ENCODE results near the gene TMEM86B. TPM values are rescaled to one million over a fixed set of nuclear protein-coding genes. Genes with fewer than 3 reads are reported as not detected.

Gene TMEM86B
- total RNA-seq, 1 experiment from 2014 or later, result 14.2 TPM

GRCh38 chr19:55265723-55266386, 37.3 kb upstream of the TMEM86B start:
- intact Hi-C loops (cut with micrococcal nuclease; ENCODE audit: unreplicated experiment), result no loop called here

GRCh38 chr19:55265173-55265572, 36.6 kb upstream of the TMEM86B start:
- POLR2A ChIA-PET, result no interaction called here

More at GRCh38 chr19:55265723-55266386, 37.3 kb upstream of the TMEM86B start:
- no peak for ATAC-seq
- Histone ChIP-seq H3K27me3 (ENCODE audit: control insufficient read depth, insufficient read depth, low read length) (no peaks in the 10 kb centered on the region), H3K4me1 (ENCODE audit: control insufficient read depth, insufficient read depth, low read length) (no peaks in the 10 kb centered on the region), H3K36me3 (ENCODE audit: control insufficient read depth, insufficient read depth, low read length) (no peaks in the 10 kb centered on the region), H3K27ac (ENCODE audit: low read length) (no peak overlapping the region), H3K4me3 (ENCODE audit: low read depth in 2 of 2, low read length in 2 of 2) (no peak overlapping the region), H3K9me3 (ENCODE audit: control insufficient read depth, insufficient read depth, low read depth, low read length) (no peaks in the 10 kb centered on the region)
- no TSS peak for BruUV-seq (replicated peaks)
- CTCF ChIA-PET, result no interaction called here
- TF ChIP-seq, protein P1, sequence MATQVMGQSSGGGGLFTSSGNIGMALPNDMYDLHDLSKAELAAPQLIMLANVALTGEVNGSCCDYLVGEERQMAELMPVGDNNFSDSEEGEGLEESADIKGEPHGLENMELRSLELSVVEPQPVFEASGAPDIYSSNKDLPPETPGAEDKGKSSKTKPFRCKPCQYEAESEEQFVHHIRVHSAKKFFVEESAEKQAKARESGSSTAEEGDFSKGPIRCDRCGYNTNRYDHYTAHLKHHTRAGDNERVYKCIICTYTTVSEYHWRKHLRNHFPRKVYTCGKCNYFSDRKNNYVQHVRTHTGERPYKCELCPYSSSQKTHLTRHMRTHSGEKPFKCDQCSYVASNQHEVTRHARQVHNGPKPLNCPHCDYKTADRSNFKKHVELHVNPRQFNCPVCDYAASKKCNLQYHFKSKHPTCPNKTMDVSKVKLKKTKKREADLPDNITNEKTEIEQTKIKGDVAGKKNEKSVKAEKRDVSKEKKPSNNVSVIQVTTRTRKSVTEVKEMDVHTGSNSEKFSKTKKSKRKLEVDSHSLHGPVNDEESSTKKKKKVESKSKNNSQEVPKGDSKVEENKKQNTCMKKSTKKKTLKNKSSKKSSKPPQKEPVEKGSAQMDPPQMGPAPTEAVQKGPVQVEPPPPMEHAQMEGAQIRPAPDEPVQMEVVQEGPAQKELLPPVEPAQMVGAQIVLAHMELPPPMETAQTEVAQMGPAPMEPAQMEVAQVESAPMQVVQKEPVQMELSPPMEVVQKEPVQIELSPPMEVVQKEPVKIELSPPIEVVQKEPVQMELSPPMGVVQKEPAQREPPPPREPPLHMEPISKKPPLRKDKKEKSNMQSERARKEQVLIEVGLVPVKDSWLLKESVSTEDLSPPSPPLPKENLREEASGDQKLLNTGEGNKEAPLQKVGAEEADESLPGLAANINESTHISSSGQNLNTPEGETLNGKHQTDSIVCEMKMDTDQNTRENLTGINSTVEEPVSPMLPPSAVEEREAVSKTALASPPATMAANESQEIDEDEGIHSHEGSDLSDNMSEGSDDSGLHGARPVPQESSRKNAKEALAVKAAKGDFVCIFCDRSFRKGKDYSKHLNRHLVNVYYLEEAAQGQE (IDR thresholded peaks at IDR 0.05; ENCODE audit: insufficient read depth in 1 of 2, low read depth in 2 of 2, low read length in 1 of 2), result no peak
- no peak for TF ChIP-seq SIN3A (IDR thresholded peaks at IDR 0.05; ENCODE audit: borderline replicate concordance, insufficient read depth, low read depth, low read length)
- TF ChIP-seq TCF7L2 (IDR thresholded peaks at IDR 0.05; ENCODE audit: low read depth, low read length), result no peak
- TF ChIP-seq, protein P2, sequence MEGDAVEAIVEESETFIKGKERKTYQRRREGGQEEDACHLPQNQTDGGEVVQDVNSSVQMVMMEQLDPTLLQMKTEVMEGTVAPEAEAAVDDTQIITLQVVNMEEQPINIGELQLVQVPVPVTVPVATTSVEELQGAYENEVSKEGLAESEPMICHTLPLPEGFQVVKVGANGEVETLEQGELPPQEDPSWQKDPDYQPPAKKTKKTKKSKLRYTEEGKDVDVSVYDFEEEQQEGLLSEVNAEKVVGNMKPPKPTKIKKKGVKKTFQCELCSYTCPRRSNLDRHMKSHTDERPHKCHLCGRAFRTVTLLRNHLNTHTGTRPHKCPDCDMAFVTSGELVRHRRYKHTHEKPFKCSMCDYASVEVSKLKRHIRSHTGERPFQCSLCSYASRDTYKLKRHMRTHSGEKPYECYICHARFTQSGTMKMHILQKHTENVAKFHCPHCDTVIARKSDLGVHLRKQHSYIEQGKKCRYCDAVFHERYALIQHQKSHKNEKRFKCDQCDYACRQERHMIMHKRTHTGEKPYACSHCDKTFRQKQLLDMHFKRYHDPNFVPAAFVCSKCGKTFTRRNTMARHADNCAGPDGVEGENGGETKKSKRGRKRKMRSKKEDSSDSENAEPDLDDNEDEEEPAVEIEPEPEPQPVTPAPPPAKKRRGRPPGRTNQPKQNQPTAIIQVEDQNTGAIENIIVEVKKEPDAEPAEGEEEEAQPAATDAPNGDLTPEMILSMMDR (IDR thresholded peaks at IDR 0.05), result no peak
- TF ChIP-seq POLR2AphosphoS5 (IDR thresholded peaks at IDR 0.05; ENCODE audit: low read depth, low read length), result no peak
- DNase-seq (ENCODE audit: low read depth, low spot score), result no peak
- POLR2A ChIA-PET, result no interaction called here
- in situ Hi-C loops (cut with HindIII; ENCODE audit: low pct_unique_long_range_greater_than_20kb, low sequenced_read_pairs), result no loop called here

More at GRCh38 chr19:55265173-55265572, 36.6 kb upstream of the TMEM86B start:
- no peaks in the 10 kb centered on the region for H3K27me3 ChIP-seq (ENCODE audit: control insufficient read depth, insufficient read depth, low read length)
- no peak overlapping the region for H3K27ac ChIP-seq (ENCODE audit: low read length)
- no peak for TF ChIP-seq SIN3A (IDR thresholded peaks at IDR 0.05; ENCODE audit: borderline replicate concordance, insufficient read depth, low read depth, low read length)
- no peak for TF ChIP-seq TCF7L2 (IDR thresholded peaks at IDR 0.05; ENCODE audit: low read depth, low read length)
- TF ChIP-seq, protein P2 (IDR thresholded peaks at IDR 0.05), result no peak
- TF ChIP-seq POLR2AphosphoS5 (IDR thresholded peaks at IDR 0.05; ENCODE audit: low read depth, low read length), result no peak
- TF ChIP-seq, protein P1 (IDR thresholded peaks at IDR 0.05; ENCODE audit: insufficient read depth in 1 of 2, low read depth in 2 of 2, low read length in 1 of 2), result no peak
- H3K4me1 ChIP-seq (ENCODE audit: control insufficient read depth, insufficient read depth, low read length), result peaks cover 5% of the 10 kb centered on the region
- no peak for DNase-seq (ENCODE audit: low read depth, low spot score)
- CTCF ChIA-PET, result no interaction called here
- in situ Hi-C loops (cut with HindIII; ENCODE audit: low pct_unique_long_range_greater_than_20kb, low sequenced_read_pairs) (no loop called here), intact Hi-C loops (cut with micrococcal nuclease; ENCODE audit: unreplicated experiment) (no loop called here)
- no TSS peak for BruUV-seq (replicated peaks)
- no peak overlapping the region for H3K4me3 ChIP-seq (ENCODE audit: low read depth in 2 of 2, low read length in 2 of 2)
- no peaks in the 10 kb centered on the region for H3K36me3 ChIP-seq (ENCODE audit: control insufficient read depth, insufficient read depth, low read length)
- ATAC-seq, result no peak
- no peaks in the 10 kb centered on the region for H3K9me3 ChIP-seq (ENCODE audit: control insufficient read depth, insufficient read depth, low read depth, low read length)
